GM21717 (cell line): Measurements from ENCODE around the gene CACNB2.

Source experiments
- ATAC-seq: cut with Tn5 transposase; IDR thresholded peaks from one replicate; pipeline ENCODE4 v1.9.1; 2021; ENCODE audit warnings: mild to moderate bottlenecking, moderate library complexity; ENCODE audit not compliant: unreplicated experiment

The CACNB2 gene

DNA sequence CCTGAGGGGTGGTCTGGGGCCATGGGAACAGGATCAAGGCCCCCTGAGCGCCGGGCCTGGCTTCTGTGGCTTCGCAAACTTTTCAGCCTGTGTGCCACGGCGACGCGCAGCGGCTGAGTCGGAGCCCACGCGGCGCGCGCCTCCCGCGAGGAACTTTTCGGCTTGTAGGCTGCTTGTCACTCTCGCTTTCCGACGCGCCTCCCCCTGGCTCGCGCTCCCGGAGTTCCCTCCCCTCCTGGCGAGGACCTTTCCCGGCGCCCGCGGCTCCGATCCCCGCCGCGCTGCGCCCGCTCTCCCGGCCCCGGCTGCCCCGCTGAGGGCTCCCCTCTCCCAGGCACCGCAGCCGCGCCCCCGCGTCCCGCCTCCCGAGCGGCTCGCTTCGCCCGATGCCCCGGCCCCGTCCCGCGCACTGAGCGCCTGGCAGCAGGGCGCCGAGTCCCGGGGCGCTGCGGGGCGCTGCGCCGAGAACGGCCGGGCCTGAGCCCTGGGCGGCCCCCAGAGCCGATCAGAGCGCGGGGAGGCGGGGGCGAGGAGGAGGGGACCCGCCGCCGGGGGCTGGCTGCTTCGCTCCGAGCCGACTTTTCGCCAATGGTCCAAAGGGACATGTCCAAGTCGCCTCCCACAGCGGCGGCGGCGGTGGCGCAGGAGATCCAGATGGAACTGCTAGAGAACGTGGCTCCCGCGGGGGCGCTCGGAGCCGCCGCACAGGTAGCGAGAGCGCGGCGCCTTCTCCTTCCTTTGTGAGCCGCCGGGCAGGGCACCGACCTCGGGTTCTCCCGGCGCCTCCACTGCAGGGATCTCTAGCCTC, at the start of gene CACNB2:
CACNB2 (plus strand) TSS at position 276 of the 808 bp plus-strand sequence.
- ATAC-seq = no peak

DNA sequence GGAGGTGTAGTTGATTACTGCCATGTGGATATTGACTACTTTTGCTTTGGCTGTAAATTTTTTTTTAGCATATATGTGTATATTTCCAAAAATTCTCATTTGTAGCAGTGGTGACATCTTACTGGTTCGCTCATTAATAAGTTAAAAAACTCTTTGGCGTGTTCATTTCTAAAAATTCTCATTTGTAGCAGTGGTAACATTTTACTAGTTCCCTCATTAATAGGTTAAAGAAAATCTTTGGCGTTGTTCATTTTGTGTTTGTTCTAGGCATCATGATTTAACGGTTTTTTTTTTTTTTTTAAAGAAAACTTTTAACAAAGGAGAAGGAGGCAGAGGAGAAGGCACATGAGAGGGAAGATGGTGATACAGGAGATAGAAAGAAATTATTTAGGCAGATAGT, 45.9 kb upstream of the CACNB2 start:
- ATAC-seq = no peak

DNA sequence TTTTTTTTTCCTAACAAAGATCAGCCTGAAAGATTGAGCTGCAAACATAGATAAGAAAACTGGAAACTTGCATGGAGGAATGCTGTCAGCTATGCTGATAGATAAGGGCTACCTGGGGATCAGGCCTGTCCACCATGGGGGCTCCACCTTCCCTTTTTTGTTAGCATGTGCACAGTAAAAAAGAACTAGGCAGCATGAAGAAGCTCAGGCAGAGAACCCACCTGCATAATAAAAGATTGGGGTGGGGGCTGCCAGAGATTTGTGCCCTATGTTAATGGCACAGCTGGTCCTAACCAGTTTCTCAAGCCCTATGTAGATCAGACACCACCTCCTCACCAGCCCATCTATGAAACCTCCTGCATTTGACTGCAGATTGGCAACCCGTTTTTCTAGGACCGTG, 45.4 kb upstream of the CACNB2 start:
- ATAC-seq = no peak

DNA sequence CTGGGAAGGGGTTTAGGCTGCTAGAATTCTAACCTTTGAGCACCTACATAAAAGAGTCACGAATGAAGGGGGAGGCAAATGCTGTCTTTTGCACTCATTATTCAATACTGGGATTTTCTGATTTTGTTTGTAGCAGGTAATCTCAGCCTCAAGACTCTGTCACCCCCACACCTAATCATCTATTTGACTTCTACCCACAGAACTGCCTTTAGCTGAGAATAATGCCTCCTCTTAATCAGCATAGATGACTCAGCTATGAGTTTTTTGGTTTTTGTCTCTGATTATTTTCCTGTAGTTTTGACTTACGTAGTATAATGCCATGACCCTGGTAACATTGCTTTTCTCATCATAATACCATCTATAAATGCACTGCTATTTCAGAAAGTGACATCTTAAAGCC, 42.7 kb upstream of the CACNB2 start:
- no peak for ATAC-seq

DNA sequence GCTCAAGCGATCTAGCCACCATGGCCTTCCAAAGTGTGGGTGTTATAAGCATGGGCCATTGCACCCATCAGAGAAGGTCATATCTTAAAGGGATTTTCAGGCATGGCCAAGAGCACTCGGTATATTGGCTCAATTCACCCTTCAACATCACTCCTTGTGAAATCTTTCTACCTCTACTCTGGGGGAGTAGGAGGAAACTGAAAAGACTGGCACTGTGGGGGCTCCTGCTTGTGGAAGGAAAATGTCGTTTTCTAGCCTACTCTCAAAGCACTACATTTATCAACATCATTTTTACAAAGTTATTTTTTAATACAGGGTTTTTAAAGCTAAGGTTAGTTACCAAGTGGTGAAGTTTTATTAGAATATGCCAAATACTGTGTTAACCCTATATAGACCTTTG, 42.0 kb upstream of the CACNB2 start:
- no peak for ATAC-seq

DNA sequence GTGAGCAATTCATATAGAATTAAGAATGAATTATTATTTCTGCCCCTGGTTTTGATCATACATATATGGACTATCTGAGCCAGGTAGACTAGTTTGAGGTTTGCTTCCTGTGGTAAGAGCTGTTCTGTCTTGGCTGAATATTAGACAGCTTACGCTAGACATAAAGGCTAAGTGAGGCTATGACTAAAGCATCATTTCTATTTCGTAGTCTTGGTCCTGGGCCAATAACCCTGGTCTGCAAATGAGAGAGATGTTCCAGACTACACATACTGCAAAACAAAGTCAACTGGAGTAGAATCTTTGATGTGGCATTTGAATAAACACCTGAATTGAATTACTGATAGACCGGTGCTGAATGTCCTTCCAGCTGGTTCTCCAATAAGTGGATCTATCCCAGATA, 40.8 kb upstream of the CACNB2 start:
- ATAC-seq = no peak

DNA sequence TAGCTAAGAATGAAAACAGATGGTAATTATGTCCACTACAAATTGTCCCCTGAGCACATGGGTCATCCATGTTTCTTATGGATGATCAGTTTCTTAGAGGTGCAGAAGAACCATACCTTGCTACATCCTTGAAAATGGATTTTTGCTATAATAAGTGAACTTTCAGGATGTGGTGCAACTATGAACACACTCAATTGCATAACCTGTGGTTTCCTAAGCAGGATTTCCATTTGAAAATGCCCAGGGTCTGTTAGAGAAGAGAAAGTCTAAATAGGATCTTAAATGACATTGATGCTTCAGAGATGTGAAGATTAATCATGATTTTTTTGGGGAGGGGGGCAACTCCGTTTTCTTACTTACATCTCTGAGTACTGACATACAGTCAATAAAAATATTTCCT, 39.6 kb upstream of the CACNB2 start:
- no peak for ATAC-seq

DNA sequence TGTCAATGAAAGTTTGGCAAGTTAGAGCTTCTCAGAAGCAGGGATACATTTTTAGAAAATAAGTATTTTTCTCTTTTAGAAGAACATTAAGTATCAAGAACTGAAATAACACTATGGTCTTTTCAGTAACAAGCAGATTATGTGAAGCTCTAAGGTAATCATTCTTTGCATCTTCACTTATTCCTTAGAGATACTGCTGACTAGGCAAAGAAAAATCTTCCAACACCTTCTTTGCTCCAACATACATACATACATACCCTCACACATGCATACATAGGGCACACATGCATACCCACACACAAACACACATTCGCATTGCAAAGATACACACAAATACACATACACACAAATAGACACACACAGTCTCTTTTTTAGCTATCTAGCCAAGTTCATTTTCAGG, 37.8 kb upstream of the CACNB2 start:
- no peak for ATAC-seq

DNA sequence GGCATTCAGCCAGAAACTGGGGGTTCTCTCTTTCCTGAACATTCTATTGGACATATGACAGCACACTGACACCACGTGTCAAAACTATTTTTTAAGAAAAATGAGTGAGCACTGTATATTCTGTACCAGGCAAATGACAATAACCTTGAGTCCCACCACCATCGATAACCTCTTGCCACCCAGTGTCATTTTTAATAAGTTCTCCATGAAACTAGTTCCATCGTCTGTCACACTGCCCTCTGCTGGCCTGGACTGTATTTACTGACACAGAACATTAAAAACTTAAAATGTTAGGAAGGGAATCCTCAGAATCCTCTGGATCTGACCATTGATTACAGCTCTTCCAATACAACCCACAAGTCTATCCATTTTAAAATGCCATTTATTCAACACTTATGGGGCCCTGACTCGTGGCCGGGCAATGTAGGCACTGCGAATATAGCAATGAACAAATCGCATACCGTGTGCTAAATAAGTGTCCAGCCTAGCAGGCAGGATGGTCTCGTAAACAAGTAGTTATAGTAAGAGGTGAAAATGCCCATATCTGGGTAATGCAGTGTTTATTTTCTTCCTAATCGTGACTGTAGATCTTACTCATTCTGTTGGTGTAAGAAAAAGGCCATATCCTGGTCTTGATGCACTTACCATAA, 35.9 kb upstream of the CACNB2 start:
- ATAC-seq = no peak

DNA sequence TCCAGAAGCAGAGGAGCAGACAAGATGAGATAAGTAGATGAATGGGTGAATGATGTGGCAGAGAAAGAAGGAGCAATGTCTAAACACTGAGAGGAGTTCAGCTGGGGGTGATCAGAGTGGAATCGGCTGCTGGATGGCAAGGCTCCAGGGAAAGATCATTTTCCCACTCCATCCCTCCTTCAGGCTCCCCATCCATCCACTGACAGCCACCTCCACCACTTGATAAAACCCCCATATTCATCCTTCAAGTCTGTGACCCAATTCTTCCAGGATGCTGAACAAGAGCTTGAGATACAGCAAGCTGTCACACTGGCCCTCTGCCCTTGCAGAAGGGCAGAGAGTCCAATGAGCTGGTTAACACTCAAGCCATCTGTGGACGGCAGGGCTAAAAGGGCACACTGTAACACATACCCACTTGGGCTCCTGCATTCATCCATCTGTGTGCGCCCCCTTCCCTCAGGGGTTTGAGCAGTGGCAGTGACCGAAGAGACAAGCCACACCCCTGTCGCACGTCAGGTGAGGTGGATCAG, 30.8 kb upstream of the CACNB2 start:
- ATAC-seq = no peak

DNA sequence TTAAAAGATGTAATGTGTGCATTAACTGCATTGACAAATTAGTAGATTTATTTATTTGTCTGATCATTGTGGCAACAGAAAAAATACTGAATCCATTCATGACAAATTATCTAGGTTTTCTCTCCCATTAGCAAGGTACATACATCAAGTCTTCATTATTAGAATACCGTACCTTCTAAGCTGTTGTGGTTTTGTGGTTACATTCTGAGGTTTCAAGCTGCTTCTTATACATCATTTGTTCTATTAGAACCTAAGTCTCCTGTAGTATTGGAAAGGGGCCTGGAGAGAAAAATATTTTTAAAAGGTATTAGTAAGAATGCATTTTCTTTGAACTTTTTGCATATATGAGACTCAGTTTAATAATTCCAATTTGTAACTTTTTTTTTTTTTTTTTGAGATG, 26.3 kb upstream of the CACNB2 start:
- ATAC-seq = no peak

DNA sequence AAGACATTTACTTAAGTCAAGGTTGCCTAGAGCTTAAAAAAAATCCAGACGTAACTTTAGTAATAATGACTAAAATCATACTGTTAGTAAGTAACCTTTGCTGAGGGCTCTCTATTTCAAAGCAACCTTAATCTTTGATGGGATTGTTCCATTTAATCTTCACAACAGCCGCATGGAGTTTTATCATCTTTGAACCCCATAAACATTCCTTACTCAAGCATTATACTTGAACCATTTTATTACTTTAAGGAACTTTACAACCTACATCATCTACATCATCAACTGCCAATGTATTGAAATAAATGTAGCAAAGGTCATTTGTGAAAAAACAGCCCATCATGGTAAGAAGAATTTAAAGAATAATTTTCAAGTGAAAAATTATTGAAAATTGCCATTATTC, 22.9 kb upstream of the CACNB2 start:
- ATAC-seq = no peak

DNA sequence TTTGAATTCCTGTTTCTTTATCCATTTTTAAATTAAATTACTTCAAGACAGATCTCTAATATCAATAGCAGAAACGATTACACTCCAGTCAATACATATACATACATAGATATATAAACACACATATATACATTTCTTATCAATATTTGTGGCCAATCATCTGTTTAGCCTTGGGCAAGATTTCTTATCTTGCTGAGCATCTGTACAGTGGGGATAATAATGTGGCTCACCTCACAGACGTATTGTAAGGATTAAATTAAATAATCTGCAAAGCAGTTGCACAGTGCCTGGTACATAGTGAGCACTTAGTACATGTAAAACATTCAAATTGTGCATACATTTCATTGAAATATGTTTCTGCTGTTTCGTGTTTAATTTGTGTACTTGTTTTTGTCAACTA, 17.5 kb upstream of the CACNB2 start:
- ATAC-seq = no peak

DNA sequence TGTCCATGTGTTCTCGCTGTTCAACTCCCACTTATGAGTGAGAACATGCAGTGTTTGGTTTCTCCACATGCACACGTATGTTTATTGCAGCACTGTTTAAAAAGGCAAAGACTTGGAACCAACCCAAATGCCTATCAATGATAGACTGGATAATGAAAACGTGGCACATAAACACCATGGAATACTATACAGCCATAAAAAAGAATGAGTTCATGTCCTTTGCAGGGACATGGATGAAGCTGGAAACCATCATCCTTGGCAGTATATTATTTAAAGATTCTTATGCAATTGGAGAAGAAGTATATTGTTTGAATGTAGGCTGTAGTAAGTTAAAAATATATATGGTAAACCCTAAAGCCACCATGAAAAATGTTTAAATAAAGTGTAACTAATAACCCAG, 7.2 kb upstream of the CACNB2 start:
- no peak for ATAC-seq

DNA sequence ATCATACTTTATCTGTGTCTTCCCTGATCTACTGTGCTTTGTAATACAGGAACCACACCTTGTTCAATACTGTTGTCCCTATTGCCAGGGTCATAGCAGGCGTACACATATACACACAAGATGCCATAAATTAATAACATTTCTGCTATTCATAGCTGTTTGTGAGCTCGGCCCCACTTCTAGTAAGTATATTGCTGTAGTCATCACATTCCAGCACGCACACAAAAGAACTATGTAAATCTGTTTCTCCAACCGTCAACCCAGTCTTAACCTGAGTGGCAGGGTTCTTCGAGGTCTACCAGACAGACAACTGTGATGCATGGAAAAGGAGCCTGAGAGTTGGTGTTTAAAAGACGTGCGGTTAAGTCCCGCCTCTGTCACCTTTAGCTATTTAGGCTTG, 5.7 kb upstream of the CACNB2 start:
- no peak for ATAC-seq

DNA sequence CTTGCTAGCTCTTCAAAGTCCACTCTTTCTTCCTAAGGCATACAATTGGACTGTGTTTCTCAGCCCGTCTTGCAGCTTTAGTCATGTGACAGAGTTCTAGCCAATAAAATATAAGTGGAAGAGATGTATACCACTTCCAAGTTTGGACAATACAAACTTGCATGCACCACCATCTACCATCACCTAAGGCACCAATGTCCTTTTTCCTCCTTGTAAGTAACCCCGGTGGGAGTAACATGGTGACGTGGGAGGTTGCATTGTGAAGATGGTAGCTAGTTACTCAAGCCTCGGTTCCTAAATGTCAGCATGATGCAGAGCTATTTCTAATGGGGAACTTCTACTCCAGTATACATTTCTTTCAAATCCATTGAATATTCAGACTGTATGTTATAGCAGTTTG, 5.3 kb upstream of the CACNB2 start:
- no peak for ATAC-seq

DNA sequence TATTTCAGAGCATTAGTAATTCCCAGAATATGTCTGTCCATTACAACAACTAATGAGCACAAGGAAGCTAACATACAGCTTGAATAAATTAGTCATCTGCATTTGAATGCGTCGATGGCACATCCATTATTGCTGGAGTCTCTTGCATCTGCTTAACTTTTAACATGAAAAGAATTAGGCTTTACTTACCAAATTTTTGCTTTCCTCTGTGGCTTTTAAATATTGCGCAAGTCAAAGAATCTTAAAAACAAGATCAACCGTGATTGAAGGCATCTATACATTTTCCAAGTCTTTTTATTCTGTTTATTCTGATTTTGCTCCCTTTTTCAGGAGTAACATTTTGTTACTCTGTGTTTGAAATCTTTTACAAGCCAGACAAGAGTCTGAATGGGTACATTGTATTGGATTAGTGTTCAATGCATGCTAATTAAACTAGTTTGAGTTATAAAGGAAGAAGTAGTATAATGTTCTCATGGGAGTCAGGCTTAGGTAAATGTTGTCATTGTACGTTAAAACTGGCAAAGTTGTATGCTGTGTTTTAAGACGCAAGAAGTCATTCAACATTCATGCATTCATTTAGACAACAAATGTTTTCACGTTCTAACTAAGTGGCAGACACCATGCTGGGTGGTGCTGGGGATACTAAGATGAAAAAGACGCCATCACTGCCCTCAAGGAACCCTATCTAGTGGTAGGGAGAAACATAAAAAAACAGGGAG, 4.0 kb upstream of the CACNB2 start:
- no peak for ATAC-seq

DNA sequence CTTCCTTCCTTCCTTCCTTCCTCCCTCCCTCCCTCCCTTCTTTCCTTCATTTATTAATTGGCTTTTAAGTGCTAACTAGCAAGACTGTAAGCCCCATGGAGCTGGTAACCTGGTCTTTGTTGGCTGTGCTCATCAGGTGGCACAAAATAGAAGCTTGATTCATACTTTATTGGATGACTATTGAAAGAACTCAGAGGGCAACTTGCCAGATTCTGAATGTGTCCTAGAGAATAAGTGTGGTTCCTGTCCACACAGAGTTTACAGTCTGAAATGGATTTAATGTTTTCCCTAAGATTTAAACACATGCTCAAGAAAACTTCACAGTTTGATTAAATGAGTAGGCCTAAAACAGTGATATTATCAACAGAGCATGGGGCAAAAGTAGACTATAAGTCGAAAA, 3.1 kb upstream of the CACNB2 start:
- no peak for ATAC-seq

DNA sequence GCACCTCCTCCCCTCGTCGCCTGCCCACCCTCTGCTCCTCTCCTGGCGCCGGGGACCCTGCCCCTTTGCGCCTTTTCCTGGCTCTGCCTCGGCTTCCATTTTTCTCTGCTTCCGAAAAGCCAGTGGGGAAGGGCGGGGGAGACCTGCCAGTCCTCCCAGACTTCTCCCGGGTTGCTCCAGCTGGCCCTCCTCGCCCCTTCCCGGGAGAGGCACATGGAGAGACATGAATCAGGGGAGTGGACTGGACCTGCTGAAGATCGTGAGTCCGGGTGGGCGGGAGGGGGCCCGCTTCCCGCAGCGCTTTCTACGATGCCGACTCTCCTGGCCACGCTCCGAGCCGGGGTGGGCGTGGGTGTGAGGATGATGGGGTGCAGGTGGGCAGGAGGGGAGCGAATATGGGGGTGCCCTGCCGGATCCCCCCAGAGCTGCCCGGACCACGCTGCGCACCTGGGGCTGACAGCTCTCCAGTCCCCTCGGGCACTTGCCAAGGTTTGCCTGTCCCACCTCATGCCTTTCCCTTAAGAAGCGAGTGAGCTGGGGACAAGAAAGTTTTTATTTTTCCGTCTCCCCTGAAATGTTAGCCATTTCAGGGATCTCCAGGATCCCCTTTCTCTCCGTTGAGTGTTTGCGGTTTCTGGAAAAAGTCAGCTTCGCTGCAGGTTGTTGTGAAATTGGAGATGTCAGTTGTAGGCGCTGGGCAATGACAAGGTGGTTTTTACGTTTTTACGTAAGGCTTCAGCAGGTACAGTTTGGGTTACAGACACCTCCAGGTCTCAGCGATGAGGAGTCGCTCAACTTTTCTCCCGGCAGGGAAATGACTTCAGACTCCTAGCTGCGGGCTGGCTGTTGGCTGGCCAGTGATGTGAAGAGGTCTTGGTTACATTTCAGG, 977 bp downstream of the CACNB2 start:
- no peak for ATAC-seq

DNA sequence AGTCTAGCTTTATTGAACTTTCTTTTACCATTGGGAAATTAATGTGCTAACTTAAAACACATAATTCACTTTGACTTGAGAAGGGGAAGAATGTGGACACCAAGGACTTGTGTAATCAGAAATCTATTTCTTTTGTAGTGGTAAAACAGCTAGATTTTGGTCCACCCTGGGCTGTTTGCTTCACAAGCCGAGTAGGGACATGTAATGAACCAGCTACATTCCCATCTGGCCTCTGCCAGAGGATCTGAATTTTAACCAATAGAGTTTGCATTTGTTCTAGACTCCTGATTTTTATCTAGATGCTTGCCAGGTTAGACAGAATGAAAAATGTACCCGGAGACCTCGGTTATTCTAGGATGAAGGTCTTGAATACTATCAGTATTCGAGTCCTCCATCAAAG, 1.9 kb downstream of the CACNB2 start:
- ATAC-seq = no peak

DNA sequence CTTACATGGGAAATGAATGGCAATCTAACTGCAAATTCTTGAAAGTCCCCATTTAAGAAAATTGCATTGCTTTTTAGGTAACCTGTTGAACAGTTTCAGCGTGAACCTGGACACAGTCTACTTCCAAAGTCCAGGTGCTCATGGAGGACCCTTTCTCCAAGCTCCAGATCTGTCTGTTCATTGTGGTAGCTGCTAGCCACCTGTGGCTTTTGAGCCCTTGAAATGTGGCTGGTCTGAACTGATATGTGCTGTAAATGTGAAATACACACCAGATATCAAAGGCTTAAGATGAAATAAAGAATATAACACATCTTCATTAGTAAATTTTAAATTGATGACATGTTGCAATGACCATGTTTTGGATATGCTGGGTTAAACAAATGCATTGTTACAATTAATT, 4.2 kb downstream of the CACNB2 start:
- ATAC-seq = no peak
